Stimulated activated CD4-positive, alpha-beta T cell treated with anti-CD3 and anti-CD28 coated beads, TNF-alpha, amount 100 ng/mL, for 48 hours (primary cell): Measurements from ENCODE around the gene RUFY2.
"Not testable (repeated sequence)": the region's sequence is repeated elsewhere in the genome, so short reads cannot be mapped to it uniquely, and the experiment has no call there.

Source experiments
- DNase-seq, 3 donors: peaks; one replicate each; pipeline ENCODE4 v3.0.0-alpha.2; 2020; ENCODE audit warnings: low read depth in 3 of 3

The RUFY2 gene

DNA sequence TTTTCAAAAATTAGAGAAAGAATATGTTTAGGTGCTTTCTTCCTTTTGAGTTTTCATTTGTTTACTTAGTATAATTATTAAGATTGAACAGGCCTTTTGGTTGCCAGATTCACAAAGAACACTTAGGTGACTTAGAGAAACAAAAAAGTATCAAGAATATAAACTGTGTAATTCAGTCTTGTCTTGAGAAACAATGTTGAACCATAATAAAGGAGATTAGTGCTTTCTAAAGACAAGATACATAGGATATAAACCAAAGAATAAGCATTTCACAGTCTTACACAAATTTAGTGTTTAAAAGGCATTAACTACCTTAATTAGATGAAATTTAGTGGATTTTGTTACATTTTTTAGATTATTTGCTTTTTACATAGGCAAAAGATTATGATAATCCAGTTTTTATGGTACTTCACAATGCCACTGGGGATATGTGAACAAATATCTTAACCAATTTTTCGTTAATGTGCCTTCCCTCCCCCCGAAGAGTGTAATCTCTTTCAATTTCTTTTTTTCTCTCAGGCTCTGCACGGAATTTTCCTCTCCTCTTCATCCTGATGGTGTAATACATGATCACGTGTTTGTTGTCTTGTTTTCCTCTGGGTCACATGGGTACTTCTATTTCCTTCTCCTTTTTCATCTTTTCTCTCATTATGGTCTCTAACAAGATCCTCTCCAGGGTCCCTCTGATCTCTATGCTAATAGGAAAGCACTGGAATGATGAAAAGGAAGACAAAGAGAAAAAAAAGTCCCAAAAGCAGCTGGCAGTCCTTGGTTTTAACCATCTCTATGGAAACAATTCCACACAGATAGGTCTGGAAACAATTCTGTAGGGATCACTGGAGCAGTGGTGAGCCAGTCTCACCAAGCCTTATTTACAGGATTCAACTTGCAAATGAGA is 78.9 kb downstream of the RUFY2 start:
- no peak for DNase-seq

DNA sequence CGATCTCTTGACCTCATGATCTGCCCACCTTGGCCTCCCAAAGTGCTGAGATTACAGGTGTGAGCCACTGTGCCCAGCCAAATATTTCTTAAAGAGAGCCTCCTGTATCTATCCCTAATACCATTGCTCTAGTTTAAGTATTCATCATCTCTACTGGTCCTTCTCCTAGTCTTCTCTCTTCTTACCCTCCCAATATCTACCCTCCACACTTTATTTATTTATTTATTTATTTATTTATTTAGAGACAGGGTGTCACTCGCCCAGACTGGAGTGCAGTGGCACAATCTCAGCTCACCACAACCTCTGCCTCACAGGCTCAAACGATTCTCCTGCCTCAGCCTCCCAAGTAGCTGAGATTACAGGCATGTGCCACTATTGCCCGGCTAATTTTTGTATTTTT is 82.7 kb downstream of the RUFY2 start:
- DNase-seq = not testable (repeated sequence)

DNA sequence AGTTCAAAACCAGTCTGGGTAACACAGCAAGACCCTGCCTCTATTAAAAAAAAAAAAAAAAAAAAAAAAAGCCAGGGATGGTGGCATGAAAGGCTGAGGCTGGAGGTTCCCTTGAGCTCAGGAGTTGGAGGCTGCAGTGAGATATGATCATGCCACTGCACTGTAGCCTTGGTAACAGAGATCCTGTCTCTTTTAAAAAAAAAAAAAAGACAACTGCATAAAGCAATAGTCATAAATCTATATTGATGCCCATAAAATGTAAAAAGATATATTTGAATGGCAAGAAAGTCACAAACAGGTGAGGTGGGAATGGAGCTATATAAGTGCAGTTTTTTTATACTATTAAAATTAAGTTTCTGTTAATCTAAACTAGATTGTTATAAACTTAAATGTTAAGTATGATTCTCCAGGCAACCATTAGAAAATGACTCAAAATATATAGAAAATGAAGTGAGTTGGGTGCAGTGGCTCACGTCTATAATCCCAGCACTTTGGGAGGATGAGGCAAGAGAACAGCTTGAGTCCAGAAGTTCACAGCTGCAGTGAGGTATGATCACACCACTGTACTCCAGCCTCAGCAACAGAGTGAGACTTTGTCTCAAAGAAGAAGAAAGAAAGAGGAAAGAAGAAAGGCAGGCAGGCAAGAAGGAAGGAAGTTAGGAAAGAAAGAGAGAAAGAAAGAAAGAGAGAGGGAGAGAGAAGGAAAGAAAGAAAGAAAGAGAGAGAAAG is 88.6 kb downstream of the RUFY2 start:
- no peak for DNase-seq

DNA sequence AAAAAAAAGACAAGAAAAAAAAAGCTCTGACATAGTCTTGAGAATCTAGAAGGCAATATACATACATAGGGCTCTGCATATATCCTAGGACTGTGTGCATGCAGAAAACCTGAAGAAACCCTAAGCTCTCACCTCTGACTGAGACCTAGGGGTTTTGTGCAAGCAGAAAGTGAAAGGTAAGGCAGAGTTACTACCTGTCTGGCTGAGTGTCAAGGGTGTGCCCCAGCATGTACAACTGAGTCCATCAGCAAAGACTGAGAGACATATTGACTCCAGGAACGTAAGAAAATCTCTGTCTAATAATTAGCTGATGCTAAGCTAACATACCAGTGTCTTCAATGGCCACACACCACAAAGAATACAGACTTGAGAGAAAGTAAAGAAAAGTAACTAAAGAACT is 91.5 kb downstream of the RUFY2 start:
- no peak for DNase-seq

DNA sequence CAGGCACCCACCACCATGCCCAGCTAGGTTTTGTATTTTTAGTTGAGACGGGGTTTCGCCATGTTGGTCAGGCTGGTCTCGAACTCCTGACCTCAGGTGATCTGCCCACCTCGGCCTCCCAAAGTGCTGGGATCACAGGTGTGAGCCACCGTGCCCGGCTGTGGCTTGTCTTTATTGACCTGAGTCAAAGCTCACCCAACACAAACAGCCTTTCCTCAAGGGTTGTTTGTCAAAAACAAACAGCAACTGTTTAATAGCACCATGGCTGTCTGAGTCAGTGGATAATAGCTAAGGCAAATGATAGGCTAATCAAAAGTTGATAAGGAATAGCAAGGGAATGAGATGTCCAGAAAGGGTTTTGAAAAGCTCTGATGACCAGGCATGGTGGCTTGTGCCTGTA is 92.1 kb downstream of the RUFY2 start:
- DNase-seq = not testable (repeated sequence)

DNA sequence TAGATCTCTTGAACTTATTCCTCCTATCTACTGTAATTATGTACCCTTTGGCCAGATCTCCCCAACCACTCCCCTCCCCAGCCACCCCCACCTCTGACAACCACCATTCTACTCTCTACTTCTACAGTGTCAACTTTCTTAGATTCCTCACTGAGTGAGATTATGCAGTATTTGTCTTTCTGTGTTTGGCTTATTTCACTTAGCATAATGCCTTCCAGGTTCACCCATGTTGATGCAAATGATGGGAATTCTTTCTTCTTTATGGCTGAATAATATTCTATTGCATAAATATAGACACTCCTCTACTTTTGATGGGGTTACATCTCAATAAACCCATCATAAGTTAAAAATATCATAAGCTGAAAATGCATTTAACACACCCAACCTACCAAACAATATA is 96.5 kb downstream of the RUFY2 start:
- DNase-seq = no peak

DNA sequence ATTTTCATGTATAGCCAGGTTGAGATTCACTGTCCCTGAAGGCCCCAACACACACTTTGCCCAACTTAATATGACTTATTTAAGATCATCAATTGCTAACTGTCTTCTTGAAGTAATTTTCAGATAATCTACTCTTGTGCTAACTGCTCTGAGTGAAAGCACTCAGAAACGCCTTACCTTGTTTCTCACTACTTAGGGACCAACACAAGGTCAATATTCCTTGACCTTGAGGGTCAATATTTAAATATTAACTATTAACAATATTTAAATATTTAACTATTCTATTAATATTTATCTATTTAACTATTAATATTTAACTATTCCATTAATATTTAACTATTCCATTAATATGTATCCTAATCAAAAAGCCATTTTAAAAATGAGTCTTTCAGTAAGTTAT is 101.2 kb downstream of the RUFY2 start:
- DNase-seq = no peak

DNA sequence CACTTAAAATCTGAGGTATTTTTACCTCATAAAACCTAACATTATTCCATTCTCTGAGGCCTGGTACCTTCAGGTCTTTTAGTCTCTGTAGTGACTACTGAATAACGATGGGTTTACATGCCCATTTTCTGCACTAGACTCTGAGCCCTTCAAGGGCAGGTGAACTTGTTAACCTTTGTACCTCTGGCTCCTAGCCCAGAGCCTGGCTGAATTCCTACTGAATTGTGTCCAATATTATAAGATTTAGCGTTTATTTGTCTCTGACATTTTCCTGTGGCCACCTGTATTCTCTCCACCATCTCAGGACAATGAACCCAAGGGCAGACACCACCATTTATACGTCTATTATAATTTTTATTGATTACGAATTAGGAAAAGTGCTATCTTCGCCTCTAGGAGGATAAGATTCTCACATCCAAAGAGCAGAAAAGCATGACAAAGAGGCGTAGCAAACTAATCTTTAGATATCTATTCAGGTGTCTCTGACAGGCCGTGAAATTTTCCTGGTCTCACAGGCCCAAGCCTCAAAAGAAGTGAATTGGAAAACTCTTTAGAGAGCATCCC is 103.1 kb downstream of the RUFY2 start:
- DNase-seq = no peak

DNA sequence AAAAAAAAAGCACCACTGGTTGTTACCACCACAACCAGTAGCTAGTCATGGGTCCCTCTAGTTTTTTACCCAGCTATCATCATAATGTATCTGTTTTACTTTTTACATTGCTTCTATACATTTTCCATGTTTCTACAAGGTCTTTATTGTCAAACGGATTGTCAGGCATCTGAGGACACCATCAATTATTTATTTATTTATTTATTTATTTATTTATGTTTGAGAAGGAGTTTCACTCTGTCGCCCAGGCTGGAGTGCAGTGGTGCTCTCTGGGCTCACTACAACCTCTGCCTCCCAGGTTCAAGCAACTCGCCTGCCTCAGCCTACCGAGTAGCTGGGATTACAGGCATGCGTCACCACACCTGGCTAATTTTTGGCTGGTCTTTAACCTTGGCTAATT is 104.2 kb downstream of the RUFY2 start:
- DNase-seq = no peak

DNA sequence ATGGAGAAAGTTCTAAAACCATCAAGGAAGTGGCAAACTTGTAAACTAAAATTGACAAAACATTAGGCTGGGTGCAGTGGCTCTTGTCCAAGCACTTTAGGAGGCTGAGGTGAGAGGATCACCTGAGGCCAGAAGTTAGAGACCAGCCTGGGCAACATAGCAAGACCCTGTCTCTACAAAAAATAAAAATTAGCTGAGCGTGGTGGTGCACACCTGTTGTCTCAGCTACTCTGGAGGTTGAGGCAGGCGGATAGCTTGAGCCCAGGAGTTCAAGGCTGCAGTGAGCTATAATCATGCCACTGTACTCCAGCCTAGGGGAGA is 104.6 kb downstream of the RUFY2 start:
- no peak for DNase-seq

DNA sequence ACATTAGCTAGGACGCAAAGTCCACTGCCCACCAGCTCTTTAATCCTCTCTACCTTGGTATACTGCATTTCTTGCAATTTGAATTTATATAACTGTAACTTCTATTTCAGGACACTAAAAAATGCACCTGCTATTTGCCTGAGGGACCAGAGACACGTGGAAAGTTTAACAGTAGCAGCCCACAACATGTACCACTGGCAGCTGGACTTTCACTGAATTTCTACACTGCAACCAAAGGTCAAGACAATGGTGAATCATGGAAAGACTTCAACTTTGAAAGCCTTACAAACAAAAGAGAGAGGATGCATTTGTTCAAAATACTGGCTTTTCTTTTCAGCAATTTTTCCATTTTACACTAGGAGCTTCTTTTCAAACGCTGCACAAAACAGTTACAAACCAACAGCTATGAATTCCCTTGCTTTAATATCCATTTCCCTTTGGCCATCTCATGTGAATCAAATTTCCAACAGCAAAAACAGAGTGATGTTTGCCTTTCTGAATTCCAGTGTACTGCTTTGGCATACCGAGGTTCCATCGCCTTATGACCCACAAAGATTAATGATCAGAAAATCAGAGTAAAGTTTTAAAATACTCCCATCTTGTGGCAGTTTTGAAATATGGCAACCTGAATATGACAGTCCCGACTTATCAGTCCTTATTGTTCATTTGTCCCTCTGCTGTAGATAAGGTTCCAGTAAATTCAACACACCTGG is 105.1 kb downstream of the RUFY2 start:
- DNase-seq = no peak

DNA sequence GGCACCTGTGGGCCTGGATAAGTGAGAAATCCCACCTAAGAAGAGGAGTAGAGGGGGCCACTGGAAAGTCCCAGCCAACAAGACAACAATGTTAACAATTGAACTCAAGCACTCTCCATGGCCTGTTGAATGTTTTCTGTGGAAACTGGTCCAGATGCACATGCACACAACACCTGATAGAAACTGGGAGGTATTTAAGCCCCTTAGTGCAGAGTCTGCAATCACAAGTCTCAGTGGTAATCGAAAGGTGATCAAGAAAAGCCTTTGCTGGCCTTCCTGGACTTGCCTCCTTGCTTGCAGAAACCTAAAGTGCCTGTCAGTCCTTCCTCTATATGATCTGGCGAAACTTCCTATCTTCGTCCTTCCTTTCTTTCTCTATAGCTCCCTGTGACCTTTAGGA is 105.8 kb downstream of the RUFY2 start:
- DNase-seq = no peak

DNA sequence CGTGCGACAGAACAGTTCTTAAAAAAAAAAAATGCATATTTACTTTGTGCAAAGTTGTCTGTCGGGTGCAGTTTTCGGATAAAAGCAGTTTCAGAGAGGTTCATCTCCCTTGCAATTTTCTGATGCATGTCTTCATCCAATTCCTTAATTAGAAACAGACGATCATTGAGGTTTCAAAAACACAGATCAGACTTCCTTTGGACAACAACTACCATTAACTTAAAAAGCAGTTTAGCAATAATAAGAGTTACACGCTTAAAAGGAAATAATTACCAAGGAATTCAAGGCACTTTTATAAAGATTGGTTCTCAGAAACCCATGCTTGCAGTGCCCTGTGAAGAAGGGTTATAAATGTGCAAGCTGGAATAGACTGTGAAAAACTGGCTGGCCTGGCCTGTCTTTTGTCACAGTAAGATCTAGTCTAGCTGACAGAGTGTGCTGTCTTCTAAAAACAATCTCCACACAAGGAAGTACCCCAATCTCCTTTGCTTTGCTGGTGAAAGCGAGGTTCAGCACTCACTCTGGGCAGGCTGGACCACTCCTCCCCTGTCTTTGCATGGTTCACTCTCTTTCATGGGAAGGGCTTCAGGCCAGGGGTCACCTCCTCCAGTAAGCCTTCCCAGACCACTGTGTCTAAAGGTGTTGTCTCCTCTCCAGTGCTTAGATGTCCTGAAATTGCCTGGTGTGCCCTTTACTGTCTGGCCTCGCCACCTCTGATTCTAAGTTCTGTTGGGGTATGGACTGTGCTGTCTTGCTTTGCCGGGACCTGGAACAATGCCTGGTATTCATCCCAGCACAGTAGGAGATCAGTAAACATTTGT is 110.0 kb downstream of the RUFY2 start:
- no peak for DNase-seq
